MM.1S (cell line): Measurements from ENCODE around the gene ANKLE1.

Experiments
- DNase-seq: peaks from one replicate; pipeline ENCODE4 v3.0.0-alpha.2; 2015
- H2AFZ ChIP-seq: fragments of 300-600 bp; sonication (generic); 2 replicates; pipeline ENCODE4 v1.6.0; 2016; ENCODE audit warnings: antibody characterized with exemption, low read length
- H3F3A ChIP-seq: fragments of 300-600 bp; sonication (generic); 2 replicates; pipeline ENCODE4 v1.6.1; 2016; ENCODE audit warnings: mild to moderate bottlenecking, antibody characterized with exemption, low read length, moderate library complexity, mixed read lengths; ENCODE audit not compliant: insufficient read depth
- H3K27ac ChIP-seq: fragments of 300-600 bp; sonication (generic); 2 replicates; pipeline ENCODE4 v1.5.1; 2016; ENCODE audit warnings: mild to moderate bottlenecking, low read length
- H3K27me3 ChIP-seq: fragments of 300-600 bp; sonication (generic); replicated peaks from 2 replicates; pipeline ENCODE4 v1.6.0; 2016; ENCODE audit warnings: low read length; ENCODE audit not compliant: insufficient read depth
- H3K36me3 ChIP-seq: fragments of 300-600 bp; sonication (generic); replicated peaks from 2 replicates; pipeline ENCODE4 v1.6.1; 2016; ENCODE audit warnings: mild to moderate bottlenecking, low read length, mixed read lengths; ENCODE audit not compliant: insufficient read depth
- H3K4me1 ChIP-seq: fragments of 300-600 bp; sonication (generic); 2 replicates; pipeline ENCODE4 v1.6.1; 2016; ENCODE audit warnings: low read length, mixed read lengths
- H3K4me2 ChIP-seq: fragments of 300-600 bp; sonication (generic); 2 replicates; pipeline ENCODE4 v1.6.0; 2016; ENCODE audit warnings: low read depth, low read length
- H3K4me3 ChIP-seq: fragments of 300-600 bp; sonication (generic); 2 replicates; pipeline ENCODE4 v1.5.1; 2016; ENCODE audit warnings: low read length, mixed read lengths
- H3K79me2 ChIP-seq: fragments of 300-600 bp; sonication (generic); 2 replicates; pipeline ENCODE4 v1.6.1; 2016; ENCODE audit warnings: mixed run types, low read length, mixed read lengths
- H3K9ac ChIP-seq: fragments of 300-600 bp; sonication (generic); 2 replicates; pipeline ENCODE4 v1.6.1; 2016; ENCODE audit warnings: low read length, mixed read lengths
- H3K9me2 ChIP-seq: fragments of 300-600 bp; sonication (generic); replicated peaks from 2 replicates; pipeline ENCODE4 v1.6.1; 2016; ENCODE audit warnings: mild to moderate bottlenecking, low read length, mixed read lengths; ENCODE audit not compliant: insufficient read depth
- H3K9me3 ChIP-seq: fragments of 300-600 bp; sonication (generic); replicated peaks from 2 replicates; pipeline ENCODE4 v1.6.1; 2016; ENCODE audit warnings: mild to moderate bottlenecking, low read length, mixed read lengths; ENCODE audit not compliant: insufficient read depth
- H4K20me1 ChIP-seq: fragments of 300-600 bp; sonication (generic); 2 replicates; pipeline ENCODE4 v1.6.1; 2016; ENCODE audit warnings: mild to moderate bottlenecking, low read length, moderate library complexity, mixed read lengths; ENCODE audit not compliant: insufficient read depth
- EZH2 ChIP-seq: fragments of 300-600 bp; sonication (generic); optimal IDR thresholded peaks from 2 replicates; pipeline ENCODE3; 2017; ENCODE audit warnings: low read depth, mild to moderate bottlenecking, antibody characterized with exemption, low read length, mixed read lengths
- EZH2phosphoT487 ChIP-seq: fragments of 300-600 bp; sonication (generic); IDR thresholded peaks from 2 replicates; pipeline ENCODE4 v1.6.1; 2018; ENCODE audit warnings: antibody characterized with exemption, low read length
- TF ChIP-seq, protein P1 (sequence below): fragments of 300-600 bp; sonication (generic); IDR thresholded peaks from 2 replicates; pipeline ENCODE4 v1.5.1; 2016; ENCODE audit warnings: antibody characterized with exemption, low read length, mixed read lengths

Gene ANKLE1

DNA sequence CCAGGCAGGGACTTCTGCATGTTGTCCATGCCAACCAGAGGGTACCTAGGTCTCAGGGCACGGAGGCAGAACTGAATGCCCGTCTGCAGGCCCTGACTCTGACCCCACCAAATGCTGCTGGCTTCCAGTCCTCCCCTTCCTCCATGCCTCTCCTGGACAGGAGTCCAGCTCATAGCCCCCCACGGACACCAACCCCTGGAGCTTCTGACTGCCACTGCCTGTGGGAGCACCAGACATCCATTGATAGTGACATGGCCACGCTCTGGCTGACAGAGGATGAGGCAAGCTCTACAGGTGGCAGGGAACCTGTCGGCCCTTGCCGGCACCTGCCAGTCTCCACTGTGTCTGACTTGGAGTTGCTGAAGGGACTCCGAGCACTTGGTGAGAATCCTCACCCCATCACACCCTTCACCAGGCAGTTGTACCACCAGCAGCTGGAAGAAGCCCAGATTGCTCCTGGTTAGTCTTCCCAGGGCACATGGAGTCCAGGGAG, 1.8 kb downstream of the ANKLE1 start:
- Histone ChIP-seq H3K4me1 (peaks cover 12% of the 10 kb centered on the region; the same call in 1 of the 2 replicates), H3K27ac (no peak overlapping the region), H3K27me3 (peaks cover 32% of the 10 kb centered on the region), H3K4me3 (no peak overlapping the region), H3K9ac (no peak overlapping the region), H4K20me1 (no peaks in the 10 kb centered on the region), H3K79me2 (no peaks in the 10 kb centered on the region), H3F3A (no peaks in the 10 kb centered on the region), H3K36me3 (no peaks in the 10 kb centered on the region), H3K9me2 (no peaks in the 10 kb centered on the region), H3K4me2 (no peak overlapping the region), H3K9me3 (no peaks in the 10 kb centered on the region), H2AFZ (no peak overlapping the region)
- TF ChIP-seq, protein P1, sequence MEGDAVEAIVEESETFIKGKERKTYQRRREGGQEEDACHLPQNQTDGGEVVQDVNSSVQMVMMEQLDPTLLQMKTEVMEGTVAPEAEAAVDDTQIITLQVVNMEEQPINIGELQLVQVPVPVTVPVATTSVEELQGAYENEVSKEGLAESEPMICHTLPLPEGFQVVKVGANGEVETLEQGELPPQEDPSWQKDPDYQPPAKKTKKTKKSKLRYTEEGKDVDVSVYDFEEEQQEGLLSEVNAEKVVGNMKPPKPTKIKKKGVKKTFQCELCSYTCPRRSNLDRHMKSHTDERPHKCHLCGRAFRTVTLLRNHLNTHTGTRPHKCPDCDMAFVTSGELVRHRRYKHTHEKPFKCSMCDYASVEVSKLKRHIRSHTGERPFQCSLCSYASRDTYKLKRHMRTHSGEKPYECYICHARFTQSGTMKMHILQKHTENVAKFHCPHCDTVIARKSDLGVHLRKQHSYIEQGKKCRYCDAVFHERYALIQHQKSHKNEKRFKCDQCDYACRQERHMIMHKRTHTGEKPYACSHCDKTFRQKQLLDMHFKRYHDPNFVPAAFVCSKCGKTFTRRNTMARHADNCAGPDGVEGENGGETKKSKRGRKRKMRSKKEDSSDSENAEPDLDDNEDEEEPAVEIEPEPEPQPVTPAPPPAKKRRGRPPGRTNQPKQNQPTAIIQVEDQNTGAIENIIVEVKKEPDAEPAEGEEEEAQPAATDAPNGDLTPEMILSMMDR = no peak
- TF ChIP-seq EZH2phosphoT487 (no peak), EZH2 (no peak)
- no peak for DNase-seq

DNA sequence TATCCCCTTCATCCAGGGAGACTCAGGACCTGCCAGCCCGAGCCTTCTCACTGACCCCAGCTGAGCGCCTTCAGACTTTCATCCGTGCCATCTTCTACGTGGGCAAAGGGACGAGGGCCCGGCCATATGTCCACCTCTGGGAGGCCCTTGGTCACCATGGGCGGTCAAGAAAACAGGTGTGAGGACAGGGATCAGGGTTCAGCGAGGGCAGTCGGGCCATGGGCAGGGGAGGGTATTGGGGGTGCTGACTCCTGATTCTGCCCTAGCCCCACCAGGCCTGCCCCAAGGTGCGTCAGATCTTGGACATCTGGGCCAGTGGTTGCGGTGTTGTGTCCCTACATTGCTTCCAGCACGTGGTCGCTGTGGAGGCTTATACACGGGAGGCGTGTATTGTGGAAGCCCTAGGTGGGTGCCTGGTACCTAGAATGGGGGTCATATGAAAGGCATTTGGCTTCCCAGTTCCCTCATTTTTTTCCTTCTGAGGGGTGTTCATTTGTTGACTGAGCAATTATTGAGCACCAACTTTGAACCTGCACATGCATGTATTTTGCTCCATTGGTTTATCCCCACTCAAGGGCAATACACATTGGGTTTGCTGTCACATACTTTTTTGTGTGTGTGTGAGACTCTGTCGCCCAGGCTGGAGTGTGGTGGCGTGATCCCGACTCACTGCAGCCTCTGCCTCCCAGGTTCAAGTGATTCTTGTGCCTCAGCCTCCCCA, 3.9 kb downstream of the ANKLE1 start:
- Histone ChIP-seq H3K4me3 (no peak overlapping the region), H2AFZ (no peak overlapping the region), H3K4me1 (peaks cover 12% of the 10 kb centered on the region; the same call in 1 of the 2 replicates), H3K79me2 (no peaks in the 10 kb centered on the region), H3K27me3 (peaks cover 37% of the 10 kb centered on the region), H3K9ac (no peak overlapping the region), H4K20me1 (no peaks in the 10 kb centered on the region), H3K4me2 (no peak overlapping the region), H3F3A (no peaks in the 10 kb centered on the region), H3K27ac (no peak overlapping the region), H3K36me3 (no peaks in the 10 kb centered on the region), H3K9me3 (no peaks in the 10 kb centered on the region), H3K9me2 (no peaks in the 10 kb centered on the region)
- DNase-seq = no peak
- TF ChIP-seq, protein P1 = no peak
- TF ChIP-seq EZH2 (no peak), EZH2phosphoT487 (no peak)

DNA sequence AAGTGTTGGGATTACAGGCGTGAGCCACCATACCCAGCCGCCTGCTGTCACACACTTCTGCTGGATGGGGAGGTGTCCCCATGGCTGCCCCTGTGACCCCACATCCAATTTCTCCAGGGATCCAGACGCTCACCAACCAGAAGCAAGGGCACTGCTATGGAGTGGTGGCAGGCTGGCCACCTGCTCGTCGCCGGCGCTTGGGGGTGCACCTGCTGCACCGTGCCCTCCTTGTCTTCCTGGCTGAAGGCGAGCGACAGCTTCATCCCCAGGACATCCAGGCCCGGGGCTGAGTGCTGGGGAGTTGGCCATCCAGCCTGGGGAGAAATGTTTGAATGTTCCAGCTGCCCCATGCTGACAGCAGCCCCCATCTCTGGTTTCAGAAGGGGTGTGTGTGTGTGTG, 4.6 kb downstream of the ANKLE1 start:
- no peaks in the 10 kb centered on the region for H3K9me3 ChIP-seq
- H4K20me1 ChIP-seq = no peaks in the 10 kb centered on the region
- no peak overlapping the region for H3K9ac ChIP-seq
- no peak overlapping the region for H3K4me3 ChIP-seq
- no peaks in the 10 kb centered on the region for H3F3A ChIP-seq
- no peak for TF ChIP-seq EZH2phosphoT487
- TF ChIP-seq, protein P1 = no peak
- no peak for TF ChIP-seq EZH2
- H3K79me2 ChIP-seq = no peaks in the 10 kb centered on the region
- H3K4me1 ChIP-seq = peaks cover 11% of the 10 kb centered on the region; the same call in 1 of the 2 replicates
- H3K27me3 ChIP-seq = peaks cover 37% of the 10 kb centered on the region
- no peak overlapping the region for H2AFZ ChIP-seq
- H3K4me2 ChIP-seq = no peak overlapping the region
- no peaks in the 10 kb centered on the region for H3K36me3 ChIP-seq
- DNase-seq = no peak
- no peaks in the 10 kb centered on the region for H3K9me2 ChIP-seq
- no peak overlapping the region for H3K27ac ChIP-seq
